Ovary (tissue), 9 donors: Measurements from ENCODE around the gene TMEM30B. TPM values are rescaled to one million over a fixed set of nuclear protein-coding genes. Genes with fewer than 3 reads are reported as not detected.
"Not testable (repeated sequence)": the region's sequence is repeated elsewhere in the genome, so short reads cannot be mapped to it uniquely, and the experiment has no call there.

ENCODE experiments used
- DNase-seq, 5 donors: peaks; one replicate each; pipeline ENCODE4 v3.0.0-alpha.2; 2019 to 2020
- H3K27ac ChIP-seq, 2 donors: fragments of 200-600 bp; one replicate each; pipeline versions ENCODE4 v1.5.1 to v1.8.0; 2019 to 2022
- H3K27me3 ChIP-seq: fragments of 200-600 bp; one replicate; pipeline ENCODE4 v1.8.0; 2022
- H3K36me3 ChIP-seq: fragments of 200-600 bp; sonication (generic); one replicate; pipeline ENCODE4 v1.5.1; 2019
- H3K4me1 ChIP-seq: one replicate; pipeline ENCODE4 v1.8.1; 2013; ENCODE audit warnings: mild to moderate bottlenecking, moderate library complexity; ENCODE audit not compliant: insufficient read depth
- H3K4me3 ChIP-seq: fragments of 200-600 bp; sonication (generic); one replicate; pipeline ENCODE4 v1.5.1; 2017
- H3K9me3 ChIP-seq, 2 donors: fragments of 200-600 bp in 1 of 2; sonication (generic) in 1 of 2; one replicate each; pipeline versions ENCODE4 v1.5.1 to v1.8.1; 2013 to 2019; ENCODE audit warnings: mild to moderate bottlenecking in 1 of 2, moderate library complexity in 1 of 2
- CTCF ChIP-seq, 3 donors: fragments of 450-650 bp in 2 of 3; fragments of 200-600 bp in 1 of 3; IDR thresholded peaks; one replicate each; pipeline versions ENCODE4 v1.5.1 to v1.8.0; 2016 to 2022; ENCODE audit warnings: antibody characterized with exemption in 3 of 3, mild to moderate bottlenecking in 1 of 3
- EP300 ChIP-seq: sonication (generic); formaldehyde crosslinking; IDR thresholded peaks from one replicate; pipeline ENCODE4 v1.6.1; 2017; ENCODE audit warnings: antibody characterized with exemption
- POLR2A ChIP-seq: fragments of 450-650 bp; IDR thresholded peaks from one replicate; pipeline ENCODE4 v1.6.1; 2017; ENCODE audit warnings: antibody characterized with exemption, mild to moderate bottlenecking, moderate library complexity
- WGBS, 3 donors: extraction: QIAGEN DNeasy Blood & Tissue Kit in 1 of 3; methylation state at CpG; one replicate each; pipeline versions ENCODE4 v1.1.5 to v1.1.7; 2013 to 2017; 5-methylcytosine and 5-hydroxymethylcytosine counted together
- intact Hi-C, 4 donors: fragments of 100-400 bp; cut with DNase I; formaldehyde crosslinking; loops; one replicate each; pipeline versions ENCODE4 v1.11.0 to v1.15.1; 2022 to 2023
- polyA plus RNA-seq, 2 donors: library from polyadenylated mRNA; stranded (reverse); fragments of 200-250 nt in 1 of 2; fragments of 350-450 nt in 1 of 2; fragmentation: Illumina TruSeq in 1 of 2; extraction: RNeasy Lipid Tissue Mini Kit (QIAGEN cat#74804) in 1 of 2; gene quantifications; one replicate each; pipeline ENCODE4 v1.2.3, GENCODE V29; 2013 to 2014
- total RNA-seq, 7 donors: library from RNA; depleted of rRNA in 2 of 7; stranded (reverse); fragments of >200 nt in 2 of 7; fragmentation: NEBNext Ultra II Directional in 3 of 7; extraction: Animal tissue kit (Norgen Biotek cat#: 25700) in 3 of 7; gene quantifications; one replicate each; pipeline versions ENCODE4 v1.1.0 to v1.2.4, GENCODE V29; 2016 to 2023
- donor health status: DM: no; HTN: no; CAD: no; lungs with moderate emphysema.
- donor health status: DM: no; HTN: no; CAD: no.
- donor health status: Bipolar disorder and iron deficiency.
- donor health status: DM: yes; HTN: yes; CAD: no.
- donor health status: DM: no; HTN: no; CAD: no.
- donor health status: DM: yes; HTN: yes; CAD: no.

The TMEM30B gene
- total and polyA plus RNA-seq, 9 donors = 1.2 to 35.3 (median 3.5) TPM

DNA sequence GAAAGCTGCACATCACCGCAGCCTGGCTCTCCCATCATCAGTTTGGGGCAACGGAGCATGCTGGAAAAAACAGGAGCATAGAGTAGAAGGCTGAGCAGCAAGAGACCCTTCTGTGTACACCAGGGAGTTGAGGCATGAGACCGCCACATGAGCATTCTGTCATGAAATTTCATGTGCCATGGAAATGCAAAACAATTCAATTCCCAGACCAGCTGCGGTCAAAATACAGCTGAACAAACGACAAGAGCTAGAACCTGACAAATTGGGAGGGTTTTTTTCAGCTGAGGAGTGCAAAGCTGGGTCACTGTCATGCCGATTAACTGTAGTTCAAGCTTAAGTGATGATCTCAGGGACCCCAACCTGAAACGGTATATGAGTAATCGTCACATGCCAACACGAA is 37.1 kb downstream of the TMEM30B start:
- Histone ChIP-seq H3K36me3 (no peaks in the 10 kb centered on the region), H3K9me3 (peaks cover 0 to 16% of the 10 kb centered on the region in 2 donors), H3K27me3 (no peaks in the 10 kb centered on the region), H3K4me3 (no peak overlapping the region), H3K27ac (no peak overlapping the region), H3K4me1 (no peaks in the 10 kb centered on the region)
- WGBS, 3 donors = 74 to 80% (median 75%) methylated on average over 9 of the region's 9 CpGs
- TF ChIP-seq POLR2A (no peak), CTCF (IDR thresholded peaks at IDR 0.05) (no peak), EP300 (no peak)
- no peak for DNase-seq
- intact Hi-C loops = loop anchor here in 1 of 4 donors (10.0 kb wide), 2 partner anchors 219 to 899 kb away; no protein-coding TSS in a partner anchor

GRCh38 chr14:61240206-61240605 is 40.9 kb downstream of the TMEM30B start:
- H3K36me3 ChIP-seq = no peaks in the 10 kb centered on the region
- no peak overlapping the region for H3K27ac ChIP-seq
- intact Hi-C loops = loop anchor here in 1 of 4 donors (10.0 kb wide), 2 partner anchors 215 to 895 kb away; no protein-coding TSS in a partner anchor
- peaks cover 0 to 16% of the 10 kb centered on the region in 2 donors for H3K9me3 ChIP-seq
- 73 to 75% (median 74%) methylated on average over 8 of the region's 8 CpGs for WGBS, 3 donors
- no peak for TF ChIP-seq EP300
- TF ChIP-seq POLR2A = no peak
- TF ChIP-seq CTCF (IDR thresholded peaks at IDR 0.05) = no peak
- no peak overlapping the region for H3K4me3 ChIP-seq
- DNase-seq = no peak
- H3K27me3 ChIP-seq = no peaks in the 10 kb centered on the region
- no peaks in the 10 kb centered on the region for H3K4me1 ChIP-seq

GRCh38 chr14:61239285-61239684 is 41.9 kb downstream of the TMEM30B start:
- H3K4me1 ChIP-seq, DNase-seq, intact Hi-C loops, H3K36me3 ChIP-seq, H3K27ac ChIP-seq, H3K4me3 ChIP-seq, H3K27me3 ChIP-seq: not testable (repeated sequence)
- peaks cover 0 to 16% of the 10 kb centered on the region in 2 donors for H3K9me3 ChIP-seq
- 73 to 78% (median 73%) methylated on average over 10 of the region's 10 CpGs for whole genome bisulfite sequencing, 3 donors

GRCh38 chr14:61238611-61239245 is 42.4 kb downstream of the TMEM30B start:
- DNase-seq = no peak
- no peak for TF ChIP-seq EP300
- no peak for TF ChIP-seq CTCF (IDR thresholded peaks at IDR 0.05)
- TF ChIP-seq POLR2A = no peak
- Histone ChIP-seq H3K9me3 (peaks cover 0 to 16% of the 10 kb centered on the region in 2 donors), H3K36me3 (no peaks in the 10 kb centered on the region), H3K4me3 (no peak overlapping the region), H3K27me3 (no peaks in the 10 kb centered on the region), H3K4me1 (no peaks in the 10 kb centered on the region), H3K27ac (no peak overlapping the region)
- intact Hi-C loops = no loop called here
- WGBS, 3 donors = 50 to 60% (median 54%) methylated on average over 7 of the region's 7 CpGs

GRCh38 chr14:61234215-61234916 is 46.8 kb downstream of the TMEM30B start:
- 76 to 81% (median 78%) methylated on average over 2 of the region's 2 CpGs for WGBS, 3 donors
- TF ChIP-seq CTCF (IDR thresholded peaks at IDR 0.05) (no peak), POLR2A (no peak), EP300 (no peak)
- no peak for DNase-seq
- intact Hi-C loops = no loop called here
- no peaks in the 10 kb centered on the region for H3K27me3 ChIP-seq
- no peaks in the 10 kb centered on the region for H3K36me3 ChIP-seq
- no peak overlapping the region for H3K27ac ChIP-seq
- H3K4me3 ChIP-seq = no peak overlapping the region
- no peaks in the 10 kb centered on the region for H3K4me1 ChIP-seq
- no peaks in the 10 kb centered on the region for H3K9me3 ChIP-seq
